WERI-Rb-1 (cell line): ENCODE data around the gene CREBZF.

ENCODE experiments used
- DNase-seq: peaks from one replicate; pipeline ENCODE4 v3.0.0-alpha.2; 2020
- H3K27ac ChIP-seq: fragments of 250-450 bp; sonication (Bioruptor Pico); 2 replicates; pipeline ENCODE4 v1.5.1; 2020; ENCODE audit warnings: mild to moderate bottlenecking, moderate library complexity
- H3K27me3 ChIP-seq: fragments of 250-450 bp; sonication (Bioruptor Pico); 2 replicates; pipeline ENCODE4 v1.5.1; 2021; ENCODE audit warnings: mild to moderate bottlenecking, low read depth, moderate library complexity; ENCODE audit not compliant: insufficient read depth, severe bottlenecking
- H3K36me3 ChIP-seq: fragments of 250-450 bp; sonication (Bioruptor Pico); 2 replicates; pipeline ENCODE4 v1.5.1; 2020; ENCODE audit warnings: mild to moderate bottlenecking, moderate library complexity
- H3K4me3 ChIP-seq: 2 replicates; pipeline ENCODE4 v1.5.1; 2011; ENCODE audit warnings: low read depth, mild to moderate bottlenecking, control low read depth, low read length
- H3K9me3 ChIP-seq: fragments of 250-450 bp; sonication (Bioruptor Pico); 2 replicates; pipeline ENCODE4 v1.5.1; 2021; ENCODE audit warnings: mild to moderate bottlenecking, moderate library complexity; ENCODE audit not compliant: severe bottlenecking
- CTCF ChIP-seq: IDR thresholded peaks from 2 replicates; pipeline ENCODE4 v1.5.1; 2011; ENCODE audit warnings: low read depth, mild to moderate bottlenecking, control low read depth, inconsistent platforms, low read length

Gene CREBZF

GRCh38 chr11:85704967-85705366, 40.0 kb upstream of the CREBZF start:
- no peak for TF ChIP-seq CTCF
- Histone ChIP-seq H3K27ac (no peak overlapping the region), H3K36me3 (no peaks in the 10 kb centered on the region), H3K4me3 (no peak overlapping the region), H3K9me3 (no peaks in the 10 kb centered on the region), H3K27me3 (no peaks in the 10 kb centered on the region)
- no peak for DNase-seq

GRCh38 chr11:85699957-85700741, 35.2 kb upstream of the CREBZF start:
- TF ChIP-seq CTCF: no peak
- DNase-seq: no peak
- Histone ChIP-seq H3K9me3 (no peaks in the 10 kb centered on the region), H3K4me3 (no peak overlapping the region), H3K36me3 (no peaks in the 10 kb centered on the region), H3K27ac (no peak overlapping the region), H3K27me3 (no peaks in the 10 kb centered on the region)

GRCh38 chr11:85698195-85698594, 33.3 kb upstream of the CREBZF start:
- Histone ChIP-seq H3K27me3 (no peaks in the 10 kb centered on the region), H3K36me3 (no peaks in the 10 kb centered on the region), H3K27ac (no peak overlapping the region), H3K4me3 (no peak overlapping the region), H3K9me3 (no peaks in the 10 kb centered on the region)
- TF ChIP-seq CTCF: no peak
- no peak for DNase-seq

GRCh38 chr11:85697747-85698146, 32.8 kb upstream of the CREBZF start:
- DNase-seq: no peak
- Histone ChIP-seq H3K27ac (no peak overlapping the region), H3K9me3 (no peaks in the 10 kb centered on the region), H3K27me3 (no peaks in the 10 kb centered on the region), H3K4me3 (no peak overlapping the region), H3K36me3 (no peaks in the 10 kb centered on the region)
- TF ChIP-seq CTCF: no peak

GRCh38 chr11:85695546-85695945, 30.6 kb upstream of the CREBZF start:
- Histone ChIP-seq H3K27ac (no peak overlapping the region), H3K4me3 (no peak overlapping the region), H3K36me3 (no peaks in the 10 kb centered on the region), H3K27me3 (no peaks in the 10 kb centered on the region), H3K9me3 (no peaks in the 10 kb centered on the region)
- no peak for TF ChIP-seq CTCF
- DNase-seq: no peak
